SK-N-MC (cell line): Measurements from ENCODE around the gene TMEM167A.

Source experiments
- EZH2 ChIP-seq: fragments of 200-600 bp; sonication (generic); IDR thresholded peaks from one replicate; pipeline ENCODE4 v1.6.1; 2017; ENCODE audit warnings: antibody characterized with exemption
- POLR2AphosphoS5 ChIP-seq: IDR thresholded peaks from 2 replicates; pipeline ENCODE4 v1.6.1; 2012; ENCODE audit warnings: mild to moderate bottlenecking, low read depth, low read length, borderline replicate concordance

DNA sequence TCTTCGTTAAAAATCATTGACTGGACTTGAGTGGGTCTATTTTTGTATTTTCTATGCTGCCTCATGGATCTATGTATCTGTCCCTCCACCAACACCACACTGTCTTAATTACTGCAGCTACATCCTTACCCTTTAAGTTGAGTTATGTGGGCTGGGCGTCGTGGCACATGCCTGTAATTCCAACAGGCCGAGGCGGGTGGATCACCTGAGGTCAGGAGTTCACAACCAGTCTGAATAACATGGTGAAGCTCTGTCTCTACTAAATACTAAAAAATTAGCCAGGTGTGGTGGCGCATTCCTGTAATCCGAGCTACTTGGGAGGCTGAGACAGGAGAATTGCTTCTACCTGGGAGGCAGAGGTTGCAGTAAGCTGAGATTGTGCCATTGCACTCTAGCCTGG, 48.4 kb upstream of the TMEM167A start:
- TF ChIP-seq POLR2AphosphoS5 (no peak), EZH2 (no peak)
